ENCODE data around the gene STARD13.

GRCh38 chr13:33276570-33276969 lies 9.0 kb downstream of the STARD13 start:
- TF ChIP-seq CTCF (IDR thresholded peaks at IDR 0.05) (no peak), POLR2A (IDR thresholded peaks at IDR 0.05) (no peak), POLR2AphosphoS5 (IDR thresholded peaks at IDR 0.05) (no peak)
